Mucosa of descending colon (tissue), 3 donors: ENCODE data around the gene CTSO. TPM values are rescaled to one million over a fixed set of nuclear protein-coding genes. Genes with fewer than 3 reads are reported as not detected.
A peak's percentile ranks its signal among the peaks of the same experiment; 100 is the strongest.
"Not testable (repeated sequence)": the region's sequence is repeated elsewhere in the genome, so short reads cannot be mapped to it uniquely, and the experiment has no call there.

Experiments
- ATAC-seq: fragments of 200-7000 bp; cut with Tn5 transposase; one replicate; pipeline ENCODE4 v1.9.1; 2020; ENCODE audit warnings: mild to moderate bottlenecking, moderate library complexity
- DNase-seq, 3 donors: peaks; one replicate each; pipeline ENCODE4 v3.0.0-alpha.2; 2020
- H3K36me3 ChIP-seq: fragments of 200-600 bp; one replicate; pipeline ENCODE4 v1.8.0; 2021; ENCODE audit warnings: low read depth, mild to moderate bottlenecking
- H3K4me1 ChIP-seq: fragments of 200-600 bp; one replicate; pipeline ENCODE4 v1.8.0; 2021; ENCODE audit warnings: low read depth, mild to moderate bottlenecking
- H3K4me3 ChIP-seq: fragments of 200-600 bp; one replicate; pipeline ENCODE4 v1.8.0; 2021; ENCODE audit warnings: mild to moderate bottlenecking
- H3K9me3 ChIP-seq: fragments of 200-600 bp; one replicate; pipeline ENCODE4 v1.8.0; 2021; ENCODE audit warnings: mild to moderate bottlenecking
- intact Hi-C, 2 donors: fragments of 100-400 bp; cut with DNase I in 1 of 2; cut with micrococcal nuclease in 1 of 2; formaldehyde crosslinking; loops; one replicate each; pipeline versions ENCODE4 v1.11.0 to v1.11.1; 2022; cut with DNase I, micrococcal nuclease
- total RNA-seq, 3 donors: library from RNA; stranded (reverse); fragmentation: NEBNext Ultra II Directional in 2 of 3; extraction: Animal tissue kit (Norgen Biotek cat#: 25700) in 2 of 3; gene quantifications; one replicate each; pipeline versions ENCODE4 v1.2.1 to v1.2.4, GENCODE V29; 2021 to 2023
- TF ChIP-seq, protein P1 (sequence below): fragments of 200-600 bp; IDR thresholded peaks from one replicate; pipeline ENCODE4 v1.8.0; 2022; ENCODE audit warnings: antibody characterized with exemption, mild to moderate bottlenecking
- donor health status: DM: no; HTN: no; CAD: no; lungs with moderate emphysema.
- donor health status: DM: no; HTN: no; CAD: no.
- donor health status: DM: no; HTN: yes; CAD: no.

CTSO gene
- total RNA-seq, 3 donors from 2014 or later, result 16.3 to 19.0 (median 18.7) TPM

DNA sequence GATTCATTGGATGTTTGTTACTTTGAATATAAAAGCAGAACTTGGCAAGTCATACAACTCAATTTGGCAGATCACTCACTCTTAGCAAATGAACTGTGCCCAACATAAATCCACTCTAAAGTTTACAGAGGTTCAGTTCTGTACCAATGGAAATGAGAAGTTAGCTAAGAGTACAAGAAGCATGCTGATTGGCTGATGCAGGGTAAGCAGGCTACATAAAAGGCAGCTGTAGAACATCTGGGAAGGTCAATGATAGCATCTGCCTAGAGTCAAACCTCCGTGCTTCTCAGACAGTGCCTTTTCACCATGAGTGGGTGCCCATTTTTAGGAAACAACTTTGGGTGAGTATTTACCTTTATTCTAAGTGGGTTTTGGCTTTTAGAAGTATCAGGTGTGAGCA lies 50.2 kb downstream of the CTSO start, which contains the start of gene TDO2:
TSS of gene TDO2 (plus strand) at position 244 of the 400 bp plus-strand sequence. CDS start at position 307, 63 bp downstream.
- Histone ChIP-seq H3K4me1 (no peaks in the 10 kb centered on the region), H3K4me3 (no peak within 1 kb of the TSS), H3K36me3 (no peaks in the 10 kb centered on the region), H3K9me3 (no peaks in the 10 kb centered on the region)
- no peak for ATAC-seq
- no peak for DNase-seq
- intact Hi-C loops, result no loop called here
- TF ChIP-seq, protein P1, sequence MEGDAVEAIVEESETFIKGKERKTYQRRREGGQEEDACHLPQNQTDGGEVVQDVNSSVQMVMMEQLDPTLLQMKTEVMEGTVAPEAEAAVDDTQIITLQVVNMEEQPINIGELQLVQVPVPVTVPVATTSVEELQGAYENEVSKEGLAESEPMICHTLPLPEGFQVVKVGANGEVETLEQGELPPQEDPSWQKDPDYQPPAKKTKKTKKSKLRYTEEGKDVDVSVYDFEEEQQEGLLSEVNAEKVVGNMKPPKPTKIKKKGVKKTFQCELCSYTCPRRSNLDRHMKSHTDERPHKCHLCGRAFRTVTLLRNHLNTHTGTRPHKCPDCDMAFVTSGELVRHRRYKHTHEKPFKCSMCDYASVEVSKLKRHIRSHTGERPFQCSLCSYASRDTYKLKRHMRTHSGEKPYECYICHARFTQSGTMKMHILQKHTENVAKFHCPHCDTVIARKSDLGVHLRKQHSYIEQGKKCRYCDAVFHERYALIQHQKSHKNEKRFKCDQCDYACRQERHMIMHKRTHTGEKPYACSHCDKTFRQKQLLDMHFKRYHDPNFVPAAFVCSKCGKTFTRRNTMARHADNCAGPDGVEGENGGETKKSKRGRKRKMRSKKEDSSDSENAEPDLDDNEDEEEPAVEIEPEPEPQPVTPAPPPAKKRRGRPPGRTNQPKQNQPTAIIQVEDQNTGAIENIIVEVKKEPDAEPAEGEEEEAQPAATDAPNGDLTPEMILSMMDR, result no peak

DNA sequence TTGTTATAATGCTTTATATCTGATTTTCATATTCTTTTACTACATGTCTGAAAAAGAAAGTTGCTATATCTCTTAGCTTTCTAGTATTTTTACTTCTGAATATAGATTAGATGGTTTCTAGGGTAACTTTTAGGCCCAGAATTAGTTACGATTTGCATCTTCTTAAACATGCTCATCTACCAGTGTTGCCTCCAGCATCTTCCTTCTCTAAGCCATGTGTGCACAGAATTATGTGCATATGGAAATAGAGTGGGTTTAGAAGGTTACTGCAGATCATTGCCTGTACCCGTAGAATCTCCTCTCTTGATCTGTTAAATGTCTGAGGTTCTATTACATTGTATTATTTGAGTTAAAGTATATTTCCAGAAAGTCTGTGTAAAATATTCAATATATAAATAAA lies 52.7 kb downstream of the CTSO start:
- Histone ChIP-seq H3K36me3 (no peaks in the 10 kb centered on the region), H3K4me3 (no peak overlapping the region), H3K4me1 (no peaks in the 10 kb centered on the region), H3K9me3 (no peaks in the 10 kb centered on the region)
- TF ChIP-seq, protein P1, result no peak
- ATAC-seq, result no peak
- intact Hi-C loops, result no loop called here
- no peak for DNase-seq

GRCh38 chr4:155900381-155900780 lies 53.3 kb downstream of the CTSO start:
- Histone ChIP-seq H3K4me3 (no peak overlapping the region), H3K4me1 (no peaks in the 10 kb centered on the region), H3K36me3 (no peaks in the 10 kb centered on the region), H3K9me3 (no peaks in the 10 kb centered on the region)
- peak; percentile 15 for ATAC-seq
- TF ChIP-seq, protein P1, result no peak
- intact Hi-C loops, result no loop called here
- no peak for DNase-seq

DNA sequence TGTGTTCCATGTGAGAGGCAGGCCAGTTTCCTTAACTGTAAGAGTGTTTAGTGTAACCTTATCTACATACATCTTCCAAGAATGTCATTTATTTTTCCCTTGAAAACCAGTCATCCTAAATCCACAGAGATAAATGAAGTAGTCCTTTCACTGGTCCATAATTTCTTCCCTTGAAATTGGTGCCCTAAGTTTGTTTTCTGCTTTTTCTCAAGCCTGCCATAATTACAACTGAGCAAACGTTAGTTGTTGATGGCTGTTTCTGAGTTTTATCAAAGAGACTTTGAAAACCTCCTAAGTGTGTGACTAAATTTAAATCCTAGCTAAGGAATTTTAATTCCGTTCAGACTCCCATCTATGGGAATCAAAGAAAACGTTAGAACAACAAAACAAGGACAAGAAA lies 53.8 kb downstream of the CTSO start:
- DNase-seq (no peak), ATAC-seq (no peak)
- Histone ChIP-seq H3K4me1 (no peaks in the 10 kb centered on the region), H3K4me3 (no peak overlapping the region), H3K9me3 (no peaks in the 10 kb centered on the region), H3K36me3 (no peaks in the 10 kb centered on the region)
- TF ChIP-seq, protein P1, result no peak
- intact Hi-C loops, result no loop called here

DNA sequence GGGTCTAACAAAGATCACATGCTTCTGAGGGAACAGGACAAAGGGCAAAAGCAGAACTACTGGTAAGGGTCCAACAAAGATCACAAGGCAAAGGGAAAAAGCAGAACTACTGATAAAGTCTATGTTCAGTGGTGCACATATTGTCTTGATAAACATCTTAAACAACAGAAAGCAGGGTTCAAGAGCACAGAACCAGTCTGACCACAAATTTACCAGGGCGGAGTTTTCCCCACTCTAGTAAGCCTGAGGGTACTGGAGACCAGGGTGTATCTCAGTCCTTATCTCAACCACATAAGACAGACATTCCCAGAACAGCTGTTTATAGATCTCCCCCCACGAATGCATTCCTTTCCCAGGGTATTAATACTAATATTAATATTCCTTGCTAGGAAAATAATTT lies 55.3 kb downstream of the CTSO start:
- intact Hi-C loops, H3K4me1 ChIP-seq, H3K4me3 ChIP-seq, H3K36me3 ChIP-seq, DNase-seq, ATAC-seq, H3K9me3 ChIP-seq: not testable (repeated sequence)

GRCh38 chr4:155891058-155891457 lies 62.6 kb downstream of the CTSO start:
- intact Hi-C loops, result no loop called here
- ATAC-seq (no peak), DNase-seq (no peak)
- Histone ChIP-seq H3K36me3 (no peaks in the 10 kb centered on the region), H3K4me3 (no peak overlapping the region), H3K9me3 (no peaks in the 10 kb centered on the region), H3K4me1 (no peaks in the 10 kb centered on the region)
- TF ChIP-seq, protein P1, result no peak
